Small intestine (tissue), 4 donors: ENCODE data around the gene CHI3L2. TPM values are rescaled to one million over a fixed set of nuclear protein-coding genes. Genes with fewer than 3 reads are reported as not detected.

ENCODE experiments used
- polyA plus RNA-seq, 4 donors: library from polyadenylated mRNA; stranded (reverse) in 3 of 4; unstranded in 1 of 4; fragments of 200-250 nt in 3 of 4; fragments of 120-200 nt in 1 of 4; gene quantifications; one replicate each; pipeline versions ENCODE4 v1.2.1 to v1.2.3, GENCODE V29; 2013
- donor health status: healthy with polysubstance abuse.
- donor health status: Bipolar disorder and iron deficiency.
- donor health status: healthy.

The CHI3L2 gene
- polyA plus RNA-seq, 4 donors: 1.1 to 4.7 (median 1.9) TPM

Other genes starting within 250 kb of the CHI3L2 start
- 10 to 100 TPM; 37.0 to 91.9 (median 40.2) TPM for gene DRAM2, start 87.6 kb upstream of the CHI3L2 start, polyA plus RNA-seq
- gene CEPT1, start 87.5 kb upstream of the CHI3L2 start, polyA plus RNA-seq: 10 to 100 TPM in 3 of 4 donors, 1 to 10 TPM in 1; 10.0 to 62.1 (median 18.2) TPM
- 10 to 100 TPM; 31.3 to 54.6 (median 40.5) TPM for gene DENND2D, start 27.1 kb upstream of the CHI3L2 start, polyA plus RNA-seq
- gene CHIA, start 63.1 kb downstream of the CHI3L2 start, polyA plus RNA-seq: under 1 TPM in 2 of 4 donors, not detected in 2; 0.15 to 0.54 TPM
- gene OVGP1, start 200.0 kb downstream of the CHI3L2 start, polyA plus RNA-seq: 1 to 10 TPM; 1.6 to 2.8 (median 2.4) TPM
- gene WDR77, start 221.5 kb downstream of the CHI3L2 start, polyA plus RNA-seq: 10 to 100 TPM; 11.0 to 30.1 (median 21.7) TPM
- gene ATP5PB, start 221.8 kb downstream of the CHI3L2 start, polyA plus RNA-seq: 100 to 1,000 TPM; 334 to 589 (median 509) TPM
- 10 to 100 TPM in 3 of 4 donors, 1 to 10 TPM in 1; 2.4 to 27.2 (median 12.2) TPM for gene C1orf162, start 246.3 kb downstream of the CHI3L2 start, polyA plus RNA-seq